GM18870 (cell line): ENCODE measurements around the gene C3orf22.
"Not testable (repeated sequence)": the region's sequence is repeated elsewhere in the genome, so short reads cannot be mapped to it uniquely, and the experiment has no call there.

ENCODE experiments used
- ATAC-seq: cut with Tn5 transposase; IDR thresholded peaks from one replicate; pipeline ENCODE4 v1.9.1; 2021; ENCODE audit warnings: moderate library complexity; ENCODE audit not compliant: unreplicated experiment

C3orf22 gene

GRCh38 chr3:126558336-126559071 is at the start of gene C3orf22:
Gene C3orf22 (minus strand): TSS chr3:126558932. CDS start chr3:126553390, 5,542 bp downstream.
- ATAC-seq = no peak

- ATAC-seq = no peak
Observed at GRCh38 chr3:126607214-126607908, 48.6 kb upstream of the C3orf22 start.

GRCh38 chr3:126606001-126606400 is 47.3 kb upstream of the C3orf22 start:
- ATAC-seq = no peak

- ATAC-seq = no peak
Observed at GRCh38 chr3:126604691-126605090, 46.0 kb upstream of the C3orf22 start.

GRCh38 chr3:126599101-126599500 is 40.4 kb upstream of the C3orf22 start:
- no peak for ATAC-seq

- ATAC-seq = not testable (repeated sequence)
Observed at GRCh38 chr3:126595479-126595878, 36.7 kb upstream of the C3orf22 start.

GRCh38 chr3:126591515-126591914 is 32.8 kb upstream of the C3orf22 start:
- ATAC-seq = not testable (repeated sequence)

GRCh38 chr3:126582311-126582710 is 23.6 kb upstream of the C3orf22 start:
- ATAC-seq = no peak

- no peak for ATAC-seq
Observed at GRCh38 chr3:126581569-126581968, 22.8 kb upstream of the C3orf22 start.

- ATAC-seq = no peak
Observed at GRCh38 chr3:126580746-126581145, 22.0 kb upstream of the C3orf22 start.

- no peak for ATAC-seq
Observed at GRCh38 chr3:126578702-126579101, 20.0 kb upstream of the C3orf22 start.

- ATAC-seq = no peak
Observed at GRCh38 chr3:126577261-126577660, 18.5 kb upstream of the C3orf22 start.

GRCh38 chr3:126573492-126574117 is 14.9 kb upstream of the C3orf22 start:
- no peak for ATAC-seq

- no peak for ATAC-seq
Observed at GRCh38 chr3:126571078-126571477, 12.3 kb upstream of the C3orf22 start.

GRCh38 chr3:126570103-126570541 is 11.4 kb upstream of the C3orf22 start:
- ATAC-seq = no peak

- no peak for ATAC-seq
Observed at GRCh38 chr3:126569390-126569975, 10.8 kb upstream of the C3orf22 start.

GRCh38 chr3:126568776-126569342 is 10.1 kb upstream of the C3orf22 start:
- no peak for ATAC-seq

GRCh38 chr3:126567696-126568438 is 9.1 kb upstream of the C3orf22 start:
- no peak for ATAC-seq

GRCh38 chr3:126562737-126563276 is 4.1 kb upstream of the C3orf22 start:
- ATAC-seq = no peak

- no peak for ATAC-seq
Observed at GRCh38 chr3:126557761-126558160, 971 bp downstream of the C3orf22 start.
